Bone marrow (tissue), 2 donors: ENCODE data around the gene NBEA.

Experiments used
- DNase-seq, 2 donors: peaks; one replicate each; lab custom pipeline; 2025; lab: John Stamatoyannopoulos, UW

Gene NBEA

DNA sequence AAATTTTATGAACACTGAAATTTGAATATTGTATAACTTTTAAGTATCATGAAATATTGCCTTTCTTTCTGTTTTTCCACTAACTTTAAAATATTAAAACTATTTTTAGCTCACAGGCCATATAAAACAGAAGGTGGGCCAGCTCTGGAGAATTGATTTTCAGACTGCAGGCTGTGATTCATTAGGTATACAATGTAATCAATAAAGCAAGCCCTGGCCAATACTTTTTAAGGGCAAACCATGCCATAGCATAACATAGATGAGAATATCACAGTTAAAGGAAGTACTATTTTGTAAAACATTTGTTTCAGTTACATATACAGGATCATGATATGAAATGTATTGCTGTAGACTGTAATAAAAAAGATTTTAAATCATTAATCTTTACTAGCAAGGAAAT lies 336.8 kb downstream of the NBEA start:
- no peak for DNase-seq

DNA sequence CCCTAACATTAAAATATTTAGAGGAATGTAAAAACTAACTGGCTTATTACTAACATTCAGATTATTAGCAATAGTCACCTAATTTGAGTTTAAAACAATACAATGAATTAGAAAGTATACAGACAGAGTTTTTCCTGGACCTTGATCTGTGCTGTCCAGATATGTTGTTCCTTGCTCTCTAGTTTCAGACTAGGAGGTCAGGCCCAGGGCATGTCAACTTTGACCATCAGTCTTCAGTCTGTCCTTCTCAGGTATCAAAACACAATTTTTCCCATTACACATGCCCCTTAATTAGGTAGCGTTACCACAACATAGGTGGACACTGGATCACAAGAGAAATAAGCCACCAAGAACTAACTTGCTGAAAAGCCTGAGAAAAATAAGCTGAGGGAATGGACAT lies 337.4 kb downstream of the NBEA start:
- DNase-seq, result no peak

DNA sequence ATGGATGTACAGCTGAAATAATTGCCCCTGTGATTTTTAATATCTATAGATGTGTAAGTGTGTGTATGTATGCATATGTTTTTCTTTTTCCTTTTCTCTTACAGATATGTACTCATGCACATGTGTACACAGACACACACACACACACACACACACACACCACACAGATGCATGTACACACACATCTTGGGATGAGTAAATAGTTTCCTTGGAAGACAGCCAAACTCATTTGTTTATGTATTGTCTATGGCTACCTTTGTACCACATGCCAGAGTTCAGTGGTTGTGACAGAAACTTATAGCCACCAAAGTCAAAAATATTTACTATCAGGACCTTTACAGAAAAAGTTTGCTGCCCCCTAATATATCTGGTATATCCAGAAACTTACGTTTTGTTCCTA lies 341.8 kb downstream of the NBEA start:
- no peak for DNase-seq

DNA sequence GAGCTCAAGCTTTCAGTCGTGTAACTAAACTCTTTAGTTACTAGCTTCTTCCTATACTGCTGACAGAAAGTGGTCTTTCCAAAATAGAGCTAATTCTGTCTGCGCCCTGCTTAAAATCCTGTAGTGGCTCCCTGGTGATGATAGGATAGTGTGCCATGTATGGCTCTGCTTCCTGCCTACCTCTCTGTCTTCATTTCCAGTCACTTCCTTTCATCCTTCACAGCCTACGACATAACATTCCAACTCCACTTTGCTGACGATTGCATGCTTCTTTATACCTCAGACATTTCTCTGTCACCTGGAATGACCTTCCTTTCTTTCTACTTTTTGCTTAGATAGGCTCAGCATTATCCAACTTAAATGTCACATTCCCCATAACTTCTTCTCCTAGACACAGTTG lies 343.6 kb downstream of the NBEA start:
- no peak for DNase-seq

DNA sequence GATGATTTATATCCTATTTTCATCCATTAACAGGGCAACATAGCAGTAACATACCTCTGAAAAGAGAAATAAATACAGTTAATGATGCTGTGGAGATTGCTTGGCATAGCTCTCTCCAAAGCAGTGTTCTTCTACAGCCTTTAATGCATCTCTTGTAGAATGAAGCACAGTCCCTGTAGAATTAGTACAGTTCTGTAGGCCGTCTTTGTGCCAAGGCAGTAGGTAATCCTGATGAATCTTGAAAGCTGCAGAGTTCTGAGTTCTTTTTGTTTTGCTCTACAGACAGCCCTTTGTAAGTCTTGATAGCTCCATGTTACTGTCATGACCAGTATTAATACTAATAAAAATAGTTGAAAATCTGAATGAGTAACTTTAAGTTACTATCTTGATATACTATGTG lies 350.3 kb downstream of the NBEA start:
- DNase-seq, result no peak

DNA sequence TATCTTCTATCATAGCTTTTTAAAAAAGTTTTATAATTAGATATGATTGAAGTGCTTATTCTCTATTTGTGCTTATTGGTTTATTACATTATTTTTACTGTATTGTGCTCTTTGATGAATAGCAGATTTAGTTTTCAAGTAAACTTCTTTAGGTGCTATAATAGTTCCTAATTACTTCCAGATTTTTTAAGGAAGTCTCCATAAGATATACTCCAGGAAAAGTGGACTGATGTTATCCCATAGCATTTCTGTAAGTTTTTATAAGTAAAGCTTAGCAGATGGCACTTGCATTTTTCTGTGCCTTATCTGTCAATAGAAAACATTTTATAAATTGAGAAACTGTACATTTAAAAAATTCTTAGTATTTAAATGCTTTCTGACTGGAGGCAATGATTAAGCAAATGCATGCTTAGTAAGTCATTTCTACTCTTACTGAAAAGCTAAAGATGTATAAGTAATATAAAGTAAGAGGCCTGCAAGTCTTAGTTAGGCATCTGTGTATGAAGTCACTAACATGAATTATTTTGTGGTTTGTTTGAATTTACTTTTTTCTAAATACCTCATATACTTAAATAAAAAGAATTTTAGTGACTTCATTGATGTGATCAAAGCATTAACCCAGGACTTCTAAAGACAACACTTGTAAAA lies 351.6 kb downstream of the NBEA start:
- no peak for DNase-seq

DNA sequence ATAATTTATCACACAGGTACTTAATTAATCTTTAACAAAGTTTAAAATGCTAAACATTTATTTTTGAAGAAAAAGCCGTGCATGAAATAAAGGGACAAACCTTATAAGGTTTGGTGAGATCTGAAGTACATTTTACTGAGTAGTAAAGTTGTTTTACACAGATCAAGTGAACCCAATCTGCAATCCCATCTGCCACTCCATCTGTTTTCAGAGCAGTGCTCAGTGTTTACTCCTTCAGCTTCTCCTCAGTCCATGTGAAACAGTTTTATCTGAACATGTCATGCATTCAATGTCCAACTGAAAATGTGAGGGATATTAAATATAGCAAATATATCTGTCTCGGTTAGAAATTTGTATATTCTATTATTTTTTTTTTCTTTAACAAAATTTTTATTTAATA lies 367.6 kb downstream of the NBEA start:
- DNase-seq, result no peak

DNA sequence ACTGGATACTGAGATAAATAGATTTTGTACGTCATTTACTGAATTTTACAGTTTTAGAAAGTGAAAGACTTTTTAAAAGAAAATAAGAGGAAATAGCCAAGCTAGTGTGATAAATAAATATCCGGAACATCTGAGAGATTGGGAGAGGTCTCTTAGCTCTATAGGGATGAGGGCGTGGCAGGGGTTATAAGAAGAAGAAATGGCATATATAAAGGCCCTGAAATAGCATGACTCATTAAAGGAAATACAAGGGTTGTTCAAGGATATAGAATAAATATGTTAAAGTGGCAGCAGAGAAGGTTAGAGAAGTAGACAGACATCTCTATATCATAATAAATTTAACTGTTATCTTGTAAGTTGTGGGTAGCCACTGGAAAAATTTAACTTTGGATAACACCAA lies 390.1 kb downstream of the NBEA start:
- no peak for DNase-seq

DNA sequence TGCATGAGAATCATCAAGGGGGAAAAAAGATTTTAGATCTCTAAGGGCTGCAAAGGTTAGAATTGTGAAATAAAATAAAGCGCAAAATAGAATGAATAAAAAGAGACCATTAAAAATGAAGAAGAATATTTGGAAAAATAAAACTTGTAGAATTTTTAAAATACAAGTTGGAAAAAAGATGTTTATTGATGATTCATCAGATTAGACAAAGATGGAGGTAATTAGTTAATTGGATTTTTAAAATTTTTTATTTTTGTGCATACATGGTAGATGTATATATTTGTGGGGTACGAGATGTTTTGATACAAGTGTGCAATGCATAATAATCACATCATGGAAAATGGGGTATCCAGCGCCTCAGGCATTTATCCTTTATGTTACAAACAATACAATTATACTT lies 391.1 kb downstream of the NBEA start:
- DNase-seq, result no peak

DNA sequence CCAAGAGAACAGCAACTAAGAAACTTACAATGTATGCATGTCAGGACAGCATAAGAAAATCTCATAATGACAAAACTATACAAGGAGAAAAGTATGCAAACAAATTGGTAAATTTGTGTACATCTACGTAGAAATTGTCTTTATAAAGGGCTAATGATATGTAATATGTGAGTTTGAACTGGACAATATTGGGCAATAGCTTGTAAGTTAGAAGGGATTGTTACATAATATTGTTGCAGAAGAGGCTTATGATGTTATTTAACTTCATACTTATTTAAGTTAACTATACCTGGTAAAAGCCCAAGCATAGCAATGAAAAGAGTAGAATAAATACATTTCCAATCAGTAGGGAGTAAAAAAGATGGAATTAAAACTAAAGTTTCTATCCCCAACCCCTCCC lies 400.4 kb downstream of the NBEA start:
- DNase-seq, result no peak

DNA sequence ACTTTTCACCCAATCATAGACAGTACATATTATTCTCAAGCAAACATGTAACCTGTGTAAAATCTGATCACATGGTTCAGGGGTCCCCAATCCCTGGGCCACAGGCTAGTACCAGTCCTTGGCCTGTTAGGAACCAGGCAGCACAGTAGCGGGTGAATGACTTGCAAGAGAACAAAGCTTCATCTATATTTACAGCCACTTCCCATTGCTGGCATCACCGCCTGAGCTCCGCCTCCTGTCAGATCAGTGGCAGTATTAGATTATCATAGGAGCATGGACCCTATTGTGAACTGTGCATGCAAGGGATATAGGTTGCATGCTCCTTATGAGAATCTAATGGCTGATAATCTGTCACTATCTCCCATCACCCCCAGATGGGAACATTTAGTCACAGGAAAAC lies 401.3 kb downstream of the NBEA start:
- DNase-seq, result no peak

DNA sequence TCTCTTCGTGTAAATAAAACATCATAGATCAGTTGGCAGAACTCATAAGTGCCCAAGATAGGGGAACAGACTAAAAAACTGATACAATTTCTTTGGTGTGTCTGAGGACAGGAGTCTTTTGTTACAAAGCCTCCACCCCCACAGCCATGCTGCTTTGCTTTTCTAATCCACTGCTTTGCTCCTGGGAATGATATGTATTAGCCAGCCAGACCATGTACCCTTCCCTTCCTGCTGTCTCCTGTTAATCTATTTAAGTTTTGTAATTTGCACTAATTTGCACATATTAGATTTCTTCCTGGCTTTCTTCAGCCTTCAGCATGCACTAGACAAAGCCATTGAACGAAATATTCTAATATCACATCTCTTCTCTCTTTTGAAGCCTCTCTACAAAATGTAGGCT lies 403.9 kb downstream of the NBEA start:
- DNase-seq, result no peak

DNA sequence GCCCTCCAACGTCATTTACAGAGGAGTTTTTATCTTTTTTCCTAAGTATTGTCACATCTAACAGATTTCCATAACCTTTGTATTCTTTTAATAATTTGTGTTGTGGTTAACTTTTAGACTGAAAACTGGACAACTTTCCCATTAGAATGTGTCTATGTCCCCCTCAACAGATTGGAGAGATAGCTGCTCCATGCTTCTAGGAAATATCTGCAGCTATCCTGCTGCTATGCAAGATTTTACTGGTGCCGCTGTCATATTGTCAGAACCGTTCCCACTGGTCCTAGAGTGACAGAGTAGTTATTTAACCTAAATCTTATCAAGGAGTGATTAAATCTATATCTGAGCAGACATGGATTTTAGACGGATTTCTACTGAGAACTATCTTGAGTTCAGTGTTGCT lies 404.4 kb downstream of the NBEA start:
- no peak for DNase-seq

DNA sequence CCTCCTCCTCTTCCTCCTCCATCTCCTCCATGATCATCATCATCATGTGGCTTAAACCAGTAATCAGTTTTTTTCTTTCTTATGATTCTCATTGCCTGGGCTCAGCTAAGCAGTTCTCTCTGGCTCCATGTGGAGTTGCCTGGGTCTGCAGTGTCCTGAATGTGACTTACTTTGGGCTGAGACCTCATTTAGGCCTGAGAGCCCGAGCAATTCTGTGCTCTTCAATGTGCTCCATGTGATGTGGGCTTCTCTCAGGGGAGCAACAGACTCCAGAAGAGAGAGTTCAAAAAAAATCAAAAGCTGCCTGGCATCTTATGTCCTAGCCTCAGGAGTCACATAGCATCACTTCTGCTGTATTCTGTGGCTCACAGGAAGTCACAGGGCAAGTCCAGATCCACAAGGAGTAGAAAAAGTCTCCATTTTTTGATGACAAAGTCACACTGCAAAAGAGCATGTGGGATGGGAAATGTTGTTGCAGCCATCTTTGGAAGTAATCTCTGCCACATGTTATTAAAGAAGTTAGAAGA lies 405.7 kb downstream of the NBEA start:
- DNase-seq, result no peak

DNA sequence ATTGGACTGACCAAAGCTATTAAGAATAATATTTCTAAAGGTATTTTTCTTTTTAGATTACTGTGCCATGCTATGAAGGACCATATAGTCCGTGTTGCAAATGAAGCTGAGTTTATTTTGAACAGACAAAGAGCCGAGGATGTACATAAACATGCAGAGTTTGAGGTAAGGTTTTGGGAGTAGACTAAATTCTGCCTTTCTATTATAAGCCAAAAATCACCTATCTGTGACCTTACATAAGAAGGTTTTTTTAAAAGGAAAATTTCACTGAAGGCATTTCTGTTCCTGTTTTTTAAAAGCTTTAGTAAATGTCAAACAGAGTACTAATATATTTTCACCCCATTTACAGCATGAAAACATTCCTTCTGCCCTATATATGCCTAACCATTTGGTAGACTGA lies 407.0 kb downstream of the NBEA start:
- DNase-seq, result no peak

DNA sequence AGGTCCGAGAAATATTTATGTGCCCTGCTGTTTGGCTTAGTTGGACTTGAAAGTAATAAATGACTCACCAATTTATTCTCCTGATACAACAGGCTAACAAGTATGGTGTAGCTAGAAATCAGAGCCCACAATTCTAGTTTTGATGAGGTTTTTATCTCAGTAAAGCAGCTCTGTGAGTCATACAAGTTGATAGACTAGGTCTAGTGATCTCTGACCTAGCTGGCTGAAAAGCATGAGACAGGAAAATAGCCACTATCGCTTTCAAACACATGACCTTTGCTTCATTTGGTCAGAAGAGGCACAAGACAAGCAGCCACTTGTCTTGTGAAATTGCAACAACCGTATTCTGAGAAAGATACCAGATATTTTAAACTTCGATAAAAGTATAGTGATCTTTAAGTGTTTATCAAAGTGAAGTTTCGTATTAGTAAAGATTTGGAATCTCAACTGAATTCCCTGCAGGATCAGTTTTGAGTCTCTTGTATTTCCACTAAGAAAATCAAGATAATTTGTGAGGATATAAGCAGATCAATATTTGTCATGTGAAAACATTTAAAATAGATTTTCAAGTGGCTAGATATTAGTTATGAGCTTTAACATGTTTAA lies 407.7 kb downstream of the NBEA start:
- no peak for DNase-seq

DNA sequence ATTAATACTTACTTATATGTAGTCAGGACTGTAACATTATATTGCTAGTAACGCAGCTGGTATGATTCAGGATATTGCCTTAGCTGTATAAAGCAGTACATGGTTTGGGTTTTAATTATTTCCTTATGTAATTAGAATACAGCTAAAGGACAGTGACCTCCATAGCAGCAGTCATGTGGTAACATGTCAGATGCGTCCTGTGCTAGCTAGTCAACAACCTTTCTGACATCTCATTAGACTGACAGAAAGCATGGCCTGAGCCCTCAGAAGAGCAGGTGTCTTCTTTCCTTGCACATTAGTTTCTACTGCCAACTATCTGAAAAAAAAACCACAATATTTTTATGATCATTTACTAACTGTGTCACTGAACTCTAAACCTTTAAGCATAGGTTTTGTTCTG lies 412.2 kb downstream of the NBEA start:
- DNase-seq, result no peak

DNA sequence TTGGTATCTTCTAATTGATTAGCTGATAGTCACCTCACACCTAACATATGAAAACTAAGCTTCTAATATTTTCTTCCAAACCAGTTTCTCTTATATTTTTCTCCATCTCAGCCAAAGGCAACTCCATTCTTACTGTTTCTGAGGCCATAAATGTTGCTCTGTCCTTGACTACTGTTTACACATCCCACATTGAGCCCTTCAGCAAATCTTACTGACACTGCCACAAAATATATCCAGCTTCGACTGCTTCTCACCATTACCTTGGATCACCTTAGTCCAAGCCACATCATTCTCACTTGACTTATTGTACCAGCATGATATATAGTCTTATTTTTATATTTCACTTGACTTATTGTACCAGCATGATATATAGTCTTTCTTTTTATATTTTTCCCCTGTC lies 412.8 kb downstream of the NBEA start:
- no peak for DNase-seq

DNA sequence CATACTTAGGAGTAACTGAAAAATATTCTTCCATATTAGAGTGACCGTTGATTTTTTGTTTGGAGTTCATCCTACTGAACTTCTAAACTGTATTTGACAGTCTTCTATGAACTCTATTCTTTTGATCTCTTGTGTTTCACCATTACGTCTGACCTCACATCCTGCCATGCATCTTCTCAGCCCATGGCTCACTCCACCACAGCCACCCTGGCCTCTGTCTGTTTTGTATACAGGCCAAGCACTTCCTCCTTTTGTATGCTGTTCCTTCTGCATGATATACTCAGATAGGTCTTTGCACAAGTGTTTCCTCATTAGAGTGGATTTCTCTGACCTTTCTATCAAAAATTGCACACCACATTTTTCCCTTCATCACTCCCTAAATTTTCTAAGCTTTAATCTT lies 414.5 kb downstream of the NBEA start:
- no peak for DNase-seq

DNA sequence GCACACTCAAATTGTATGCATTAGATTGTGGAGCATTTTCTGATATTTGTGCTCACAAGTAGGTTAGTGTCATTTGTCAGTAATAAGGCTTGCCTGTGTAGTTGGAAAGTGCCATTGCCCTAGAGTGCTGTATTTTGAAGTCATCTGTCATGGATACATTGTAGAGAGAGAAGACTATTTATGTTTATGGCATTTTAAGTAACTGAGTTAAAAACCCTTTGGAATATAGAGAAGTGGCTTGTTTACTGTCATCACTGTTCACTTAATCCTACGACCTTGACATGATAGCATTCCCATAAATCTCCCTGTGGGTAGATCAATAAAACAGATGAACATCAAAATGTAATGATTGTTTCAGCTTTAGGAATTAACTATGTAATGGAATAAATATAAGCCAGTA lies 423.8 kb downstream of the NBEA start:
- DNase-seq, result no peak

DNA sequence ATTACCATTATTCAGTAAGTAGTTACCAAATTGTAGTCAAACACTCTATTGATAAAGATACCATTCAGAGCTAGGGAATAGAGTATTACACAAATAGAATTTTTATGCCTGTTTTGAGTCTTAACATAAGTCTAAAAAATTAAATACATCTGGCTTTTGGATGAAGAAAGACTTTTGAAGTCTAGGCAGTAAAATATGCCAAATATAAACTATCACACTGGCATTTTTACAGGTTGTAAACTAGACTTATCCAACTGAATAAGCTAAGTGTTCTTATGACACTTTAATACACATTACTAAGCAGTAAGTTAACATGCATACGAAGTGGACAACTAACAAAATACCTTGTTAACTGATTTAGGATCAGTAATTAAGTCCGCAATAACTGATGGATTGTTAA lies 425.5 kb downstream of the NBEA start:
- no peak for DNase-seq

DNA sequence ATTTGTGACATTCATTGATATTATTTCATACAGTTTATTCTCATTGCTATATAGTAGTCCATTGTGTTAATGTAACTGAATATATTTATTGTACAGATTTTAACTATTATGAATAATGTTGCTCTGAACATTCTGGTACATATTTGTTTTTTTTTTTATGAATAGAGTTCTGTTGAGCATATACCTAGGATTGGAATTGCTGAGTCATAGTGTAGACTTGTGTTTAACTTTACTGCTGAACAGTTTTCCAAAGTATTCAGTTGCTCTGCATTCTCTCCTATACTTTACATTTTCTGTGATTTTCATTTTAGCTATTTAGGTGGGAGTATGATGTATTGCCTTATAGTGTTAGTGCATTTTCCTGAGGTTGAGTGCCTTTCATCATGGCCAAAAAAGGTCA lies 436.9 kb downstream of the NBEA start:
- no peak for DNase-seq

DNA sequence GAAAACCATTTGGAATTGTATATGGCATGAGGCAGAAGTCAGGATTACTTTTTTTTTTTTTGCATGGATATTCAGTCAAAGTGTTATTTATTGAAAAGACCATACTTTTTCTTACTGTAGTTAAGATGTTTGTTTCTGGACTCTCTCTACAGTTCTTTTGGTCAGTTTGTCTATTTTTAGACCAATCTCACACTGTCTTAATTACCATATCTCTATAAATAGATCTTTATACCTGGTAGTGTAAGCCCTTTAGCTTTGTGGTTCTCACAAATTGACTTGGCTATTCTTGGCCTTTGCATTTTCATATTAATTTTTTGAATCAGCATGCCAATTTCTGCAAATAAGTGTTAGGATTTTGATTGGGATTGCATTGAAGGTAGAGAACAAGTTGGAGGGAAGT lies 437.6 kb downstream of the NBEA start:
- DNase-seq, result no peak

DNA sequence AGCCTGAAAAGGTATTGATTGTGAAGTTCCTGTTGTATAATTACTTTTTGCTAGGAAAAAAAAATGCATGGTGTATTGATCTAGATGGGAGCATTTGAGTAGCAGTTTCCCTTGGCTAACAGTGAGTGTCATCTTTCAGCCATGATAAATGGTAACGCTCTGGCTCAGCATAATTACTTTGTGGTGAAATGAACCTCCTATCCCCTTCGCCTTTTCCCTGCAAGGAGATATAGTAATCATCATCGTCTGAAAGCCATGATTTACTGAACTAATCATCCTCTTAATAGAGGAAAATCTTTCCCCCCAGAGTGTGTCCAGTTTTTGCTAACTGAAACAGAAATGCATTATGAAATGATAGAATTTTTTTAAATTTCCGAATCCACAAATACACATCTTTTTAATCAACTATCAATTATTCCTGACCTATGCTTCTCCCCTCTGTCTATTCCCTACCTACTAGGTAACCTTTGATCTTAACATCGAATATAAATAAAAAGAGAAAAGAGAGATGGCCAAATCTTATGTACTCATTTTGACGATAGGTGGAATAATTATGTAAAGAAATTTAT lies 445.7 kb downstream of the NBEA start:
- DNase-seq, result no peak
